Adrenal gland (tissue), 12 donors: Measurements from ENCODE around the gene MLLT3. TPM values are rescaled to one million over a fixed set of nuclear protein-coding genes. Genes with fewer than 3 reads are reported as not detected.

Experiments used
- DNase-seq, 7 donors: peaks; one replicate each; pipeline ENCODE4 v3.0.0-alpha.2; 2019 to 2020
- H3K27ac ChIP-seq, 5 donors: fragments of 200-600 bp; sonication (generic) in 4 of 5; 1 replicate in 3 of 5; 2 replicates in 2 of 5; pipeline versions ENCODE4 v1.5.1 to v1.8.0; 2016 to 2020; ENCODE audit warnings: mild to moderate bottlenecking in 1 of 5
- H3K27me3 ChIP-seq: fragments of 200-600 bp; 2 replicates; pipeline ENCODE4 v1.8.0; 2021
- H3K36me3 ChIP-seq, 2 donors: fragments of 200-600 bp; replicated peaks in 1 of 2; 1 replicate in 1 of 2; 2 replicates in 1 of 2; pipeline versions ENCODE4 v1.5.1 to v1.8.0; 2018 to 2022
- H3K4me1 ChIP-seq, 2 donors: fragments of 200-600 bp; replicated peaks in 1 of 2; 1 replicate in 1 of 2; 2 replicates in 1 of 2; pipeline versions ENCODE4 v1.5.1 to v1.8.0; 2018 to 2021
- H3K4me3 ChIP-seq, 4 donors: fragments of 200-600 bp; sonication (generic) in 3 of 4; one replicate each; pipeline ENCODE4 v1.5.1; 2016 to 2018
- H3K9me3 ChIP-seq, 3 donors: fragments of 200-600 bp; sonication (generic) in 1 of 3; replicated peaks in 1 of 3; 1 replicate in 2 of 3; 2 replicates in 1 of 3; pipeline versions ENCODE4 v1.5.1 to v1.8.0; 2016 to 2021
- CTCF ChIP-seq, 6 experiments: fragments of 450-650 bp in 4 of 6; fragments of 200-600 bp in 2 of 6; sonication (generic) in 1 of 6; IDR thresholded peaks; 1 replicate in 5 of 6; 2 replicates in 1 of 6; pipeline versions ENCODE4 v1.5.1 to v1.8.0; 2016 to 2021; ENCODE audit warnings: antibody characterized with exemption in 6 of 6, mild to moderate bottlenecking in 2 of 6, moderate library complexity in 1 of 6
- POLR2A ChIP-seq, 2 donors: fragments of 450-650 bp; IDR thresholded peaks; one replicate each; pipeline ENCODE4 v1.6.1; 2017; ENCODE audit warnings: antibody characterized with exemption in 2 of 2, mild to moderate bottlenecking in 2 of 2, moderate library complexity in 1 of 2
- WGBS, 4 donors: extraction: QIAGEN DNeasy Blood & Tissue Kit in 2 of 4; methylation state at CpG; one replicate each; pipeline versions ENCODE4 v1.1.5 to v1.1.7; 2013 to 2017; 5-methylcytosine and 5-hydroxymethylcytosine counted together
- intact Hi-C, 2 donors: fragments of 100-400 bp; cut with DNase I; formaldehyde crosslinking; loops; one replicate each; pipeline versions ENCODE4 v1.14.1 to v1.15.0; 2022 to 2023
- polyA plus RNA-seq, 3 donors: library from polyadenylated mRNA; stranded (reverse); fragments of 200-250 nt in 2 of 3; fragments of 350-450 nt in 1 of 3; fragmentation: Illumina TruSeq in 1 of 3; extraction: RNeasy Lipid Tissue Mini Kit (QIAGEN cat#74804) in 1 of 3; gene quantifications; one replicate each; pipeline ENCODE4 v1.2.3, GENCODE V29; 2013 to 2014
- total RNA-seq, 9 donors: library from RNA; depleted of rRNA in 4 of 9; stranded (reverse); fragments of >200 nt in 4 of 9; fragments of 120-200 nt in 1 of 9; fragmentation: NEBNext Ultra II Directional in 1 of 9; extraction: Animal tissue kit (Norgen Biotek cat#: 25700) in 1 of 9; gene quantifications; one replicate each; pipeline versions ENCODE4 v1.1.0 to v1.2.4, GENCODE V29; 2013 to 2023
- donor health status: healthy with polysubstance abuse.
- donor health status: Bipolar disorder and iron deficiency.
- donor health status: DM: yes; HTN: yes; CAD: no.
- donor health status: DM: no; HTN: no; CAD: no.
- donor health status: DM: no; HTN: no; CAD: no.
- donor health status: DM: yes; HTN: yes; CAD: no.

MLLT3 gene
- total and polyA plus RNA-seq, 12 donors, result 11.0 to 37.7 (median 17.9) TPM

- H3K9me3 ChIP-seq, result no peaks in the 10 kb centered on the region
- H3K36me3 ChIP-seq, result no peaks in the 10 kb centered on the region
- intact Hi-C loops, result no loop called here
- H3K27me3 ChIP-seq, result no peaks in the 10 kb centered on the region
- DNase-seq, result no peak
- H3K4me3 ChIP-seq, result no peak overlapping the region
- H3K4me1 ChIP-seq, result peaks cover 0 to 20% of the 10 kb centered on the region in 2 donors
- TF ChIP-seq POLR2A (IDR thresholded peaks at IDR 0.05) (no peak), CTCF (IDR thresholded peaks at IDR 0.05) (no peak)
- no peak overlapping the region for H3K27ac ChIP-seq
- WGBS, 4 donors, result 39 to 63% (median 55%) methylated on average over 2 of the region's 2 CpGs
Observed at GRCh38 chr9:20476912-20477521, 145.3 kb downstream of the MLLT3 start.

- no peak for DNase-seq
- no peaks in the 10 kb centered on the region for H3K27me3 ChIP-seq
- peaks cover 0 to 20% of the 10 kb centered on the region in 2 donors for H3K4me1 ChIP-seq
- no peak for TF ChIP-seq CTCF (IDR thresholded peaks at IDR 0.05)
- TF ChIP-seq POLR2A (IDR thresholded peaks at IDR 0.05), result no peak
- no peak overlapping the region for H3K4me3 ChIP-seq
- no peaks in the 10 kb centered on the region for H3K9me3 ChIP-seq
- no peaks in the 10 kb centered on the region for H3K36me3 ChIP-seq
- intact Hi-C loops, result no loop called here
- no peak overlapping the region for H3K27ac ChIP-seq
- 90 to 92% (median 92%) methylated on average over 5 of the region's 5 CpGs for WGBS, 4 donors
Observed at GRCh38 chr9:20474496-20474895, 147.8 kb downstream of the MLLT3 start.

- no peak for DNase-seq
- Histone ChIP-seq H3K36me3 (no peaks in the 10 kb centered on the region), H3K4me1 (peaks cover 0 to 20% of the 10 kb centered on the region in 2 donors), H3K27me3 (no peaks in the 10 kb centered on the region), H3K27ac (no peak overlapping the region), H3K9me3 (no peaks in the 10 kb centered on the region), H3K4me3 (no peak overlapping the region)
- TF ChIP-seq CTCF (IDR thresholded peaks at IDR 0.05) (no peak), POLR2A (IDR thresholded peaks at IDR 0.05) (no peak)
- intact Hi-C loops, result no loop called here
Observed at GRCh38 chr9:20473515-20474013, 148.7 kb downstream of the MLLT3 start.

- TF ChIP-seq POLR2A (IDR thresholded peaks at IDR 0.05) (no peak), CTCF (IDR thresholded peaks at IDR 0.05) (no peak)
- Histone ChIP-seq H3K36me3 (no peaks in the 10 kb centered on the region), H3K27ac (no peak overlapping the region), H3K9me3 (no peaks in the 10 kb centered on the region), H3K4me3 (no peak overlapping the region), H3K27me3 (no peaks in the 10 kb centered on the region), H3K4me1 (peaks cover 0 to 20% of the 10 kb centered on the region in 2 donors)
- no peak for DNase-seq
- intact Hi-C loops, result no loop called here
- 96 to 99% (median 97%) methylated on average over 2 of the region's 2 CpGs for WGBS, 4 donors
Observed at GRCh38 chr9:20472342-20473045, 149.8 kb downstream of the MLLT3 start.
